Caco-2 (cell line): ENCODE results near the gene ANO1. TPM values are rescaled to one million over a fixed set of nuclear protein-coding genes. Genes with fewer than 3 reads are reported as not detected.

ENCODE experiments used
- BruUV-seq: library from RNA; stranded (reverse); fragments of 400-500 nt; replicated peaks from 2 replicates; lab custom pipeline; 2021; lab: Mats Ljungman, UMichigan
- CTCF ChIA-PET: fragments of 300-600 bp; sonication (Branson Sonifier 250); formaldehyde crosslinking; loops from one replicate; lab custom pipeline; 2022; ENCODE audit warnings: antibody characterized with exemption; lab: Charles Lee
- POLR2A ChIA-PET: fragments of 300-600 bp; sonication (Branson Sonifier 250); formaldehyde crosslinking; loops from one replicate; lab custom pipeline; 2022; ENCODE audit warnings: antibody characterized with exemption; lab: Charles Lee
- DNase-seq, 2 experiments: peaks; one replicate each; pipeline versions ENCODE4 v3.0.0 to v3.0.0-alpha.2; 2020 to 2022
- H3K27me3 ChIP-seq: replicated peaks from 2 replicates; pipeline ENCODE4 v1.6.0; 2011; ENCODE audit warnings: low read length; ENCODE audit not compliant: control insufficient read depth, insufficient read depth
- H3K36me3 ChIP-seq: 2 replicates; pipeline ENCODE4 v1.5.1; 2011; ENCODE audit warnings: low read length; ENCODE audit not compliant: control insufficient read depth, insufficient read depth
- H3K4me1 ChIP-seq: fragments of 250-450 bp; sonication (Bioruptor Pico); 2 replicates; pipeline ENCODE4 v1.5.1; 2020; ENCODE audit warnings: mild to moderate bottlenecking
- H3K4me3 ChIP-seq: 2 replicates; pipeline ENCODE4 v1.5.1; 2011; ENCODE audit warnings: low read depth, mild to moderate bottlenecking, control low read depth, low read length
- H3K9me3 ChIP-seq: fragments of 250-450 bp; sonication (Bioruptor Pico); 2 replicates; pipeline ENCODE4 v1.5.1; 2020; ENCODE audit warnings: mild to moderate bottlenecking, moderate library complexity
- H3K27ac Mint-ChIP-seq: one replicate; pipeline ENCODE4 v1.8.0; 2022; ENCODE audit warnings: mixed read lengths; ENCODE audit not compliant: unreplicated experiment
- H3K27me3 Mint-ChIP-seq: one replicate; pipeline ENCODE4 v1.8.0; 2022; ENCODE audit warnings: mixed read lengths; ENCODE audit not compliant: insufficient read depth, unreplicated experiment
- H3K36me3 Mint-ChIP-seq: one replicate; pipeline ENCODE4 v1.8.0; 2022; ENCODE audit warnings: mild to moderate bottlenecking, mixed read lengths; ENCODE audit not compliant: insufficient read depth, unreplicated experiment
- H3K4me1 Mint-ChIP-seq: one replicate; pipeline ENCODE4 v1.8.0; 2022; ENCODE audit warnings: low read depth, mixed read lengths; ENCODE audit not compliant: unreplicated experiment
- H3K4me3 Mint-ChIP-seq: one replicate; pipeline ENCODE4 v1.8.0; 2022; ENCODE audit warnings: mild to moderate bottlenecking, moderate library complexity, mixed read lengths; ENCODE audit not compliant: unreplicated experiment
- H3K9me3 Mint-ChIP-seq: one replicate; pipeline ENCODE4 v1.8.0; 2022; ENCODE audit warnings: mixed read lengths; ENCODE audit not compliant: unreplicated experiment
- CTCF ChIP-seq, 2 experiments: fragments of 200-600 bp in 1 of 2; IDR thresholded peaks; 1 replicate in 1 of 2; 2 replicates in 1 of 2; pipeline versions ENCODE4 v1.5.1 to v1.8.0; 2011 to 2022; ENCODE audit warnings: antibody characterized with exemption in 1 of 2, control low read depth in 1 of 2, inconsistent platforms in 1 of 2, low read depth in 1 of 2, low read length in 1 of 2, mild to moderate bottlenecking in 1 of 2, moderate library complexity in 1 of 2; ENCODE audit not compliant: insufficient read depth in 1 of 2, severe bottlenecking in 1 of 2, unreplicated experiment in 1 of 2
- intact Hi-C: fragments of 100-400 bp; cut with micrococcal nuclease; formaldehyde crosslinking; loops from one replicate; pipeline ENCODE4 v1.10.0; 2022; ENCODE audit not compliant: unreplicated experiment
- total RNA-seq: library from RNA; stranded (reverse); gene quantifications from 2 replicates; pipeline ENCODE4 v1.2.3, GENCODE V29; 2022

Gene ANO1
- total RNA-seq, 1 experiment from 2014 or later = 8.4 TPM

- no TSS peak for BruUV-seq
- Mint-ChIP-seq H3K27me3 (no peaks in the 10 kb centered on the region), H3K36me3 (no peaks in the 10 kb centered on the region), H3K4me3 (no peak overlapping the region), H3K4me1 (no peaks in the 10 kb centered on the region), H3K9me3 (peaks cover 15% of the 10 kb centered on the region), H3K27ac (no peak overlapping the region)
- no peaks in the 10 kb centered on the region for H3K36me3 ChIP-seq
- DNase-seq = no peak
- CTCF ChIA-PET = no interaction called here
- POLR2A ChIA-PET = no interaction called here
- H3K4me3 ChIP-seq = no peak overlapping the region
- intact Hi-C loops = no loop called here
- no peaks in the 10 kb centered on the region for H3K27me3 ChIP-seq
- no peaks in the 10 kb centered on the region for H3K4me1 ChIP-seq
- no peaks in the 10 kb centered on the region for H3K9me3 ChIP-seq
- TF ChIP-seq CTCF (IDR thresholded peaks at IDR 0.05; ENCODE audit: insufficient read depth in 1 of 2, low read depth in 1 of 2, low read length in 1 of 2, severe bottlenecking in 1 of 2, unreplicated experiment in 1 of 2) = no peak
Measured at GRCh38 chr11:70099578-70100279, 21.6 kb downstream of the ANO1 start.

DNA sequence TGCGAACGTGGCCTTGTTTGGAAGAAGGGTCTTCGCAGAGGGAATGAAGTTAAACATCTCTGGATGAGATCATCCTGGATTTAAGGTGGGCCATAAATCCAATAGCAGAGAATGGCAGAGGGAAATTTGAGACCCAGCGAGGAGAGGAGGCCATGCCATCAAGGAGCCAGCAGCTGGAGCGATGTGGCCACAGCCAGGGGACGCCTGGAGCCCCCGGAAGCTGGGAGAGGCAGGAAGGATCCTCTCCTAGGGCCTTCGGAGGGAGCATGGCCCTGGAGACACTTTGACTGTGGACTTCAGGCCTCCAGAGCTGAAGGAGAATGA, 22.1 kb downstream of the ANO1 start:
- Histone ChIP-seq H3K36me3 (no peaks in the 10 kb centered on the region), H3K9me3 (no peaks in the 10 kb centered on the region), H3K4me1 (no peaks in the 10 kb centered on the region), H3K27me3 (no peaks in the 10 kb centered on the region), H3K4me3 (no peak overlapping the region)
- no peak overlapping the region for H3K27ac Mint-ChIP-seq
- no peak for DNase-seq
- no peaks in the 10 kb centered on the region for H3K36me3 Mint-ChIP-seq
- intact Hi-C loops = no loop called here
- no peaks in the 10 kb centered on the region for H3K27me3 Mint-ChIP-seq
- H3K4me1 Mint-ChIP-seq = no peaks in the 10 kb centered on the region
- no TSS peak for BruUV-seq
- ChIA-PET CTCF (no interaction called here), POLR2A (no interaction called here)
- H3K9me3 Mint-ChIP-seq = peaks cover 10% of the 10 kb centered on the region
- no peak for TF ChIP-seq CTCF (IDR thresholded peaks at IDR 0.05; ENCODE audit: insufficient read depth in 1 of 2, low read depth in 1 of 2, low read length in 1 of 2, severe bottlenecking in 1 of 2, unreplicated experiment in 1 of 2)
- H3K4me3 Mint-ChIP-seq = no peak overlapping the region

GRCh38 chr11:70100791-70101190, 22.7 kb downstream of the ANO1 start:
- ChIA-PET POLR2A (no interaction called here), CTCF (interaction anchor here (0.6 kb wide), 1 partner anchor 33 kb away, joined by 4 read pairs; no protein-coding TSS in a partner anchor)
- intact Hi-C loops = no loop called here
- DNase-seq = no peak
- no peaks in the 10 kb centered on the region for H3K36me3 Mint-ChIP-seq
- Histone ChIP-seq H3K4me3 (no peak overlapping the region), H3K36me3 (no peaks in the 10 kb centered on the region), H3K27me3 (no peaks in the 10 kb centered on the region), H3K4me1 (no peaks in the 10 kb centered on the region), H3K9me3 (no peaks in the 10 kb centered on the region)
- no peak overlapping the region for H3K4me3 Mint-ChIP-seq
- H3K4me1 Mint-ChIP-seq = no peaks in the 10 kb centered on the region
- H3K27ac Mint-ChIP-seq = no peak overlapping the region
- H3K9me3 Mint-ChIP-seq = peaks cover 4% of the 10 kb centered on the region
- no peaks in the 10 kb centered on the region for H3K27me3 Mint-ChIP-seq
- TF ChIP-seq CTCF (IDR thresholded peaks at IDR 0.05; ENCODE audit: insufficient read depth in 1 of 2, low read depth in 1 of 2, low read length in 1 of 2, severe bottlenecking in 1 of 2, unreplicated experiment in 1 of 2) = no peak
- no TSS peak for BruUV-seq
